GM18499 (cell line): ENCODE results near the gene CMTM1.
A peak's percentile ranks its signal among the peaks of the same experiment; 100 is the strongest.
"Not testable (repeated sequence)": the region's sequence is repeated elsewhere in the genome, so short reads cannot be mapped to it uniquely, and the experiment has no call there.

Experiments
- ATAC-seq: cut with Tn5 transposase; IDR thresholded peaks from one replicate; pipeline ENCODE4 v1.9.1; 2021; ENCODE audit warnings: moderate number of reproducible peaks; ENCODE audit not compliant: insufficient read depth, unreplicated experiment

The CMTM1 gene

DNA sequence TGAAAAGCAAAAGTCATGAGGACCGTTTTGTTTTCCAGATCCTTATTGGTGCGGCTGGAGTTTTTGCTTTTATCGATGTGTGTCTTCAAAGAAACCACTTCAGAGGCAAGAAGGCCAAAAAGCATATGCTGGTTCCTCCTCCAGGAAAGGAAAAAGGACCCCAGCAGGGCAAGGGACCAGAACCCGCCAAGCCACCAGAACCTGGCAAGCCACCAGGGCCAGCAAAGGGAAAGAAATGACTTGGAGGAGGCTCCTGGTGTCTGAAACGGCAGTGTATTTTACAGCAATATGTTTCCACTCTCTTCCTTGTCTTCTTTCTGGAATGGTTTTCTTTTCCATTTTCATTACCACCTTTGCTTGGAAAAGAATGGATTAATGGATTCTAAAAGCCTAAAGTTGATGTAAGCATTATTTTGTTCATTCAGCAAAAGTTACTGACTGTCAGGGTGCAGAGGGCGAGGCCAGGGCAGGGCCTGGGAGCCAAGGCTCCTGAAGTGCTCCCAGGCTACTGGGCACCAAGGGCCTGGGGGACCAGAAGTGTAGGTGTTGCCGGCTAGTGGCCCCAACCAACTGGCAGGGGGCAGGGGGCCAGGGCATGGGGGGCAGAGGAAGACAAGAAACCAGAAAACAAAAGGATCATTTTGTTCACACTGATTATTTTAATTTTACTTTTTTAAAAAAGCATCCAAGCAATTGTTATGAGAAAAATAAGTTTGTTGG is 21.8 kb downstream of the CMTM1 start:
- ATAC-seq, result no peak

GRCh38 chr16:66588981-66589713 is 22.9 kb downstream of the CMTM1 start:
- ATAC-seq, result peak; percentile 80

DNA sequence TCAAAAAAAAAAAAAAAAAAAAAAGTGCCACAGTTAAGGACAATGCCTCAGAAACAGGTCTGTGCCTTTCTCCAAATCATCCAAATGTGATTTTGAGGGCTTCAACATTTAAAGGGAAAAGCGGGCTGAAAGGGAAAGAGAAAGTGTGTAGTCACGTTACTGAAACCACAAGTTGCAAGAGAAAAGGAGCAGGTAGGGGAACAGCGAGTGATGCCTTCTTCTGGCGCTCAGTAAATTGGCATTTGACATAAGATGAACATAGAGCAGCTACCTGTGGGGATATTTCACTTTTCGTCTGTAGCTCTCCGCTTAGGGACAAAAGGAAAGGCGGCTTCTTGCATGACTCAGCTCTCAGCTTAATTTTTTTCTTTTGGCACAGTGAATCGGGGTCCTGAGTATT is 24.1 kb downstream of the CMTM1 start:
- no peak for ATAC-seq

DNA sequence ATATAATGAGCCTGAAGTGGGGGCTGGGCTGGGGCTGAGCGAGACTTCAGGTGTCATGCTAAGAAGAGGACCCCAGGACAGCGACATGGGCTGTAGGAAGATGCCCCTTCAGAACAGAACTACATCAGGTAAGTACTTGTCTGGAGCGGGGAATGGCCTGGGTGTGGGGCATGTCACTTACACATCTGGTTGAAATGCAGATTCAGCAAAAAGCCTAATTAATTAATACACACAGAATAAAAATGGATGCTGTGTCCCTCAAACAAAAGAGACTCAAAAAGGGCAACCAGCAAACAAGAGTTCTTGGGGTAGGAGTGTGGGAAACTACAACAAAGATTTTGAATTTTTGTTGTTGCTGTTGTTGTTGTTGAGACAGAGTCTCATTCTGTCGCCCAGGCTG is 24.8 kb downstream of the CMTM1 start:
- no peak for ATAC-seq

- ATAC-seq, result no peak
These were observed 26.0 kb downstream of the CMTM1 start for GRCh38 chr16:66592241-66592640.

- no peak for ATAC-seq
These were observed 26.6 kb downstream of the CMTM1 start for GRCh38 chr16:66592814-66593213.

- no peak for ATAC-seq
These were observed 28.5 kb downstream of the CMTM1 start for GRCh38 chr16:66594739-66595138.

DNA sequence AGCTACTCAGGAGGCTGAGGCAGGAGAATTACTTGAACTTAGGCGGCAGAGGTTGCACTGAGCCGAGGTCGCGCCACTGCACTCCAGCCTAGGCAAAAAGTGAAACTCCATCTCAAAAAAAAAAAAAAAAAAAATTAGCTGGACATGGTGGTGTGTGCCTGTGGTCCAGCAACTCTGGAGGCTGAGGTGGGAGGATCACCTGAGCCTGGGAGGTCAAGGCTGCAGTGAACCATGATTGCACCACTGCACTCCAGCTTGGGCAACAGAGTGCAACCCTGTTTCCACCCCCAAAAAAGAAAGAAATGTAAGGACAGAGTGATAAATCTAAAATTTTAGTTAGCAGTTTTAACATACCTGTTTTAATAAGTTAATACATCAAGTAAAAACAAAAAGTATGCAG is 30.3 kb downstream of the CMTM1 start:
- ATAC-seq, result not testable (repeated sequence)

DNA sequence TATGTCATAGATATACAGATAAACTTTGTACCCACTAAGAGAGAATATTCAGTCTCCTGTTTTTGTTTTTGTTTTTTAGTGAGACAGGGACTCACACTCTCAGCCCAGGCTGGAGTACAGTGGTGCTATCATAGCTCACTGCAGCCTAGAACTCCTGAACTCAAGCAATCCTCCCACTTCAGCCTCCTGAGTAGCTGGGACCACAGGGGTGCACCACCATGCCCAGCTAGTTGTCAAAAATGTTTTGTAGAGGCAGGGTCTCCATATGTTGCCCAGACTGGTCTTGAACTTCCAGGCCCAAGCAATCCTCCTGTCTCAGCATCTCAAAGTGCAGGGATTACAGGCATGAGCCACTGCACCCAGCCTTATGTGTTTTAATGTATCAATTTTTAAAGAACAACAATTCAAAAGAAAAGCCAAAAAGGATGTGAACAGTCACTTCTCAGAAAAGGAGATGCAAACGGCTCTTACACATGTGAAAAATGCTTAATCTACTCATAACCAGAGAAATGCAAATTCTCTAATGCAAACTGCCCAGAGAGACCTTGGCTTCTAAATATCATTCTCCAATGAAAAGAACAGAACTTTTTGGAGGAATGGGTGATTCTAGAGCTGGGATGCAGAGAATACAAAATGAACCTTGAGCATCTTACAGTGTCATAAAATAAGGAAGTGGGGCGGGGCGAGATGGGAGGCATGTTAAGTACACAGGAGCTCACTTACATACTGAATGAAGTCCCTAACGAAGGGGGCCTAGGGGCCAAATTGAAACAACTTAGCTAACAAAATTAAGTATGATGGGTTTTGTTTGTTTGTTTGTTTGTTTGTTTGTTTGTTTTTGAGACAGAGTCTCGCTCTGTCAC is 31.0 kb downstream of the CMTM1 start:
- no peak for ATAC-seq

- ATAC-seq, result no peak
These were observed 31.9 kb downstream of the CMTM1 start for GRCh38 chr16:66598111-66598510.

- no peak for ATAC-seq
These were observed 33.5 kb downstream of the CMTM1 start for GRCh38 chr16:66599726-66600125.

DNA sequence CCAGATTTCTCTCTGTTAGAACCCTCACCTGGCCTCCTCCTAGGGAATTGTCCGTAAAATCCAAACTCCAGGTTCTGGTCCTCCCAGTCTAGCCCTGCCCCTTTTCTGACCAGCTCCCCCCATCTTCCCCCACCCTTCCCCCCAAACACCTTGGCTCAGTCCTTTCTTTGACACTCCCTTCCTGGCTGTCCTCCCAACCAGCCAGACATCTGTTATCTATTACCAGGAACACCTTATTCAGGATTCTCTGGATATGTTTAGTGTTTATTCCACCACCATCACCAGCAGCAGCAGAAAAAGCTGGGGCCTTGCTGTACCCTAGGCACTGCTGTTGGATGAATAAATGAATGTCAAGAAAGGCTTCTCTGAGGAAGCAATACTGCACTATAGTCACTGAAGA is 34.2 kb downstream of the CMTM1 start:
- no peak for ATAC-seq

DNA sequence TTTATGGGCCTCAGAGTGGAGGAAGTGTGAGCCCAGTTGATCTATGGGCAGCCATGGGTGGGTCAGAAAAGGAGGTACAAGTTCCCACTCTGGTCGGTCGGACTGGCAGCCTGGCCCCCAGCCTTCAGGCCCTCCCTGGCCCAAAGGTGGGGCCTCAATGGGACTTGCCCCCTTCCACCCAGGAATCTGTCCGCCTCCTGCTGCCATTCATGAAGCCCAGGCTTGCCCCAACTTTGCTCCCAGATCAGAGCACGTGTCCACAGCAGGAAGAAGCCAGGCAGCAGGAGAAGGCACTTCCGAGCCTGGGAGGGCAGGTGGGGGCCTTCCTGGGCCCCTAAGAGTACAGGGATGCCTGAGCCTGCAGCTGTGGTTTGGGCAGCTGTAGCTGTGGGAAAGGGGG is 35.2 kb downstream of the CMTM1 start:
- ATAC-seq, result no peak

DNA sequence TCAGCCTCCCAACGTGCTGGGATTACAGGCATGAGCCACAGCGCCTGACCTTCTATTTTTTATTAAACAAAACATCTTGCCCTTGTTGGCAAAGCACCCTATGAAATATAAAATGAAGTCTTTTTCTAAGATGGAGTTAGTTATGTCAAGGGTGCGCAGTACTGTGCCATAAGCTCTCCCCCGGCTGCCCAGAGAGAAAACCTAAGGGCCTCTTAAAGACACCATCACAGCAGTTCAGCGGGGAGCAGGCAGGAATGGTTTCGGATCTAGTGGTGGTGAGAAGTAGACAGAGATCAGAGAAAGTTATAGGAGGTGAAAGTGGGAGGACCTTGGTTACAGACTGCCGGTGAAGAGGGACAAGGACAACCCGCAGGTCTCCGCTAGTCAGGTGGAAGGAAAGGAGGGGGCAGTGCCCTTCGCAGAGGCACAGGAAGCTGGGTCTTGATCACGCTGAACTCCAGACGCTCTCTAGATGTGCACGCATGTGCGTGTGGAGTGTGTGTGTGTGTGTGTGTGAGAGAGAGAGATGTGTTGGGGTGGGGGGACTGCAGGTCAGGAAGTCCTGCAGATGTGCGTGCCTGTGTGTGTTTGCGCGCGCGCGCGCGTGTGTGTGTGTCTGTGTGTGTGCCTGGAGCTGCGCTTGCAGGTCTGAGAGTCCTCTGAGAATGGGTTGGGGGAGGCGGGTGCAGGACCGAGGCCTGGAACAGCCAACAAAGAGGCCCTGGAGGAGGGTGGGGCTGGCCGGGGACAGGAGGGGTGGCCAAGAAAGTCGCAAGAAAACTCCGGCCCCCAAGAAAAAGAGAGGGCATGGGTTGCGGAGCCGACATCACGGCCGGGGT is 37.5 kb downstream of the CMTM1 start:
- no peak for ATAC-seq

DNA sequence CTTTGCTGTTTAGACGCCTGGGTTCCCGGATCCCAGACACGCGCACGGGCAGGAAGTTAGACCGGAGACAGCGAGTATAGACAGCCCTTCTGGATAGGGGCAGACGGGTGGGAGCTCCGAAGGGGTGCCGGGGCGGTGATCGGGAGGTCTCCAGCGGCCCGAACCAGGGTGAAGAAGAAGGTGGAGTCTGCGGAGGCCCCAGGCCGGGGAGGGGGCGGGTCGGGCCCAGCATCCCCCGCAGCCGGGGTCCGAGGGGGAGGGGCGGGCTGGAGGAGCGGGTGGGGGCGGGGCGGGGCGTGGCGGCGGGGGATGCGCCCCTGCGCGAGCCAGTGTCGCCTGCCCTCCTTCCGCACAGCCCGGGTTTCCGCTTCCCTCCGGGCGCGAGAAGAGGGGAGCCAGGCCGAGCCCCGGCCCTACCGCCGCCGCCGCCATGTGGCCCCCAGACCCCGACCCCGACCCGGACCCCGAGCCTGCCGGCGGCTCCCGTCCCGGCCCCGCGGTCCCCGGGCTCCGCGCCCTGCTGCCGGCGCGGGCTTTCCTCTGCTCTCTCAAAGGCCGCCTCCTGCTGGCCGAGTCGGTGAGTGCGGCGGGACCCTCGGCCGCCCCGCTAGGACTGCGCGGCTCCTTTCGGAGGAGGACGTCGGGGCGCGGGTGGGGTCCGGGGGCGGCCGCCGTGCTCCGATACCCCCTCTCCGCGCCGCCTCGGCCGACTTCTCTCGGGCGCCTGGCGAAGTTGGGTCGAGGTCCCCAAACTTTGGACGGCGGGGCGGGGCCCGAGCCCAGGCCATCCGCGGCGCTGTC is 38.3 kb downstream of the CMTM1 start, which contains the start of gene CMTM3:
Gene CMTM3, plus strand, starts transcription at position 329 of the 801 bp plus-strand sequence. Its CDS starts 102 bp downstream, at position 431.
- ATAC-seq, result no peak

DNA sequence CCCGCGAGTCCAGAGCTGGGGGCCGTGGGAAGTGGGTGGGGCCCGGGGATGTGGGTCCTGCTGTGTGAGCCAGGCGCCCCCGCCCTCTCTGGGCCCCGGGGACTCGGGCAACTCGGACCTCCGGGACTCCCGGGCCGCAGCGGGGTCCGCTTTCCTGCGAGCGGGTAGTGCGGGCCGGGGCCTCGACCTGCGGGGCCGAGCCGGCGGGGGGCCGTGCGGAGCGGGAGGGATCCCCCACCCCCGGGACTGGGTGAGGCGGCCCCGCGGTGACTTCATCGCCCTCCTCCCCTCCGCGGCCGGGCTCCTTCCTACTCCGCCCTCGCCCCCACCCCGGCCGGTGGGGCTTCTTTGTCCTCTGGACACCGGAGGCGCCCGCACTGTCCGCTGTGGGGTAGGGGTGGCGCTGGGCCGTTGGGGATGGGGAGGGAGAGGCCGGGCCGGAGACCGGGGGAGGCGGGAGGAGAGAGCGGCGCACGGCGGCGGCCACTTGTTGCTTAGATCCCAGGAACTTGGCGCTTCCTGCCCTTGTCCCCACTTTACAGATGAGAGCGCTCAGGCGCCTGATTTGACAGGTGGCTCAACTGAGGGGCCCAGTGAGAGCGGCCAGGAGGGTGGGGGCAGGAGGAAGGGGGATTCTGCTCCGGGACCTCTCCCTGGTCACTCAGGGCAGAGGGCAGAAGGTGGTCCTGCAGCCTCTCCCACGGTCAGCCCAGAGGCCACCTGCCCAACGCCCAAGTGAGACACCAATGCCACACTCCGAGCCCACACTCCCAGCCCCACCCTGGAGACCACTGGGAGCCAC is 39.1 kb downstream of the CMTM1 start:
- ATAC-seq, result no peak

DNA sequence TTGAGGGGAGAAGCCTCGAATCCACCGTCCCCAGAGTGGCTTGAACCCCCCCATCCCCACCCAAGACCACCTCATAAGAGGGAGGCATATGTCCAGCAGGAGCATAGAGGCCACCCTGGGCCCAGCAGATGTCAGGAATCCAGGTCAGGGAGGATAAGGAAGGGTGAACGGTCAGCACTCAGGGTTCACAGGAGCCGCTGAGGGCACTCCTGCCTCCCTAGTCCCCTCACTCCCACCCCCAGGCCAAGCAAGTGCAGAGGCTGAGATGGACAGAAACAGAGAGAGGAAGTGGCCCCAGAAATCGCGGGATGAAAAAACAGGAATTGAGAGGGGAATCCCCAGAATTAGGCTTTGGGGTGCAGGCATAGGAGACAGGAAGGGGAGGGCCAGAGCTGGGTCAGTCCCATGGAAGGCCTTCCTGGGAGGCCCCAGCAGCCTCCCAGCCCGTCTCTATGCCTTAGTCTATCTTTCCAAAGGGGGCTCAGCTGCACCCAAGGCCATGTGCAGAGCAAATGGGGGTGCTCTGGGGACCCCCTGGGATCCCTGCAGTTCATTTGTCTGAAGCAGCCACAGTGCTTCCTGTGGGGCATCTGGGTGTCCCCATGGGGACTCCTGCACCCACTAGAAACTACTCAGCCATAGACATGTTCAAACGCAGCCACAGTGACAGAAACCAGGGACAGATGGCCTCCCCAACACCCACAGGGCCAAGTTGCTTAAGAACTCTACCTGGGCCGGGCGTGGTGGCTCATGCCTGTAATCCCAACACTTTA is 39.9 kb downstream of the CMTM1 start:
- ATAC-seq, result peak; percentile 58
